HG03432 (cell line): ENCODE measurements around the gene INTS3.

ENCODE experiments used
- ATAC-seq: cut with Tn5 transposase; IDR thresholded peaks from one replicate; pipeline ENCODE4 v1.9.1; 2021; ENCODE audit warnings: mild to moderate bottlenecking, moderate library complexity; ENCODE audit not compliant: unreplicated experiment

Gene INTS3, protein sequence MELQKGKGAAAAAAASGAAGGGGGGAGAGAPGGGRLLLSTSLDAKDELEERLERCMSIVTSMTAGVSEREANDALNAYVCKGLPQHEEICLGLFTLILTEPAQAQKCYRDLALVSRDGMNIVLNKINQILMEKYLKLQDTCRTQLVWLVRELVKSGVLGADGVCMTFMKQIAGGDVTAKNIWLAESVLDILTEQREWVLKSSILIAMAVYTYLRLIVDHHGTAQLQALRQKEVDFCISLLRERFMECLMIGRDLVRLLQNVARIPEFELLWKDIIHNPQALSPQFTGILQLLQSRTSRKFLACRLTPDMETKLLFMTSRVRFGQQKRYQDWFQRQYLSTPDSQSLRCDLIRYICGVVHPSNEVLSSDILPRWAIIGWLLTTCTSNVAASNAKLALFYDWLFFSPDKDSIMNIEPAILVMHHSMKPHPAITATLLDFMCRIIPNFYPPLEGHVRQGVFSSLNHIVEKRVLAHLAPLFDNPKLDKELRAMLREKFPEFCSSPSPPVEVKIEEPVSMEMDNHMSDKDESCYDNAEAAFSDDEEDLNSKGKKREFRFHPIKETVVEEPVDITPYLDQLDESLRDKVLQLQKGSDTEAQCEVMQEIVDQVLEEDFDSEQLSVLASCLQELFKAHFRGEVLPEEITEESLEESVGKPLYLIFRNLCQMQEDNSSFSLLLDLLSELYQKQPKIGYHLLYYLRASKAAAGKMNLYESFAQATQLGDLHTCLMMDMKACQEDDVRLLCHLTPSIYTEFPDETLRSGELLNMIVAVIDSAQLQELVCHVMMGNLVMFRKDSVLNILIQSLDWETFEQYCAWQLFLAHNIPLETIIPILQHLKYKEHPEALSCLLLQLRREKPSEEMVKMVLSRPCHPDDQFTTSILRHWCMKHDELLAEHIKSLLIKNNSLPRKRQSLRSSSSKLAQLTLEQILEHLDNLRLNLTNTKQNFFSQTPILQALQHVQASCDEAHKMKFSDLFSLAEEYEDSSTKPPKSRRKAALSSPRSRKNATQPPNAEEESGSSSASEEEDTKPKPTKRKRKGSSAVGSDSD

DNA sequence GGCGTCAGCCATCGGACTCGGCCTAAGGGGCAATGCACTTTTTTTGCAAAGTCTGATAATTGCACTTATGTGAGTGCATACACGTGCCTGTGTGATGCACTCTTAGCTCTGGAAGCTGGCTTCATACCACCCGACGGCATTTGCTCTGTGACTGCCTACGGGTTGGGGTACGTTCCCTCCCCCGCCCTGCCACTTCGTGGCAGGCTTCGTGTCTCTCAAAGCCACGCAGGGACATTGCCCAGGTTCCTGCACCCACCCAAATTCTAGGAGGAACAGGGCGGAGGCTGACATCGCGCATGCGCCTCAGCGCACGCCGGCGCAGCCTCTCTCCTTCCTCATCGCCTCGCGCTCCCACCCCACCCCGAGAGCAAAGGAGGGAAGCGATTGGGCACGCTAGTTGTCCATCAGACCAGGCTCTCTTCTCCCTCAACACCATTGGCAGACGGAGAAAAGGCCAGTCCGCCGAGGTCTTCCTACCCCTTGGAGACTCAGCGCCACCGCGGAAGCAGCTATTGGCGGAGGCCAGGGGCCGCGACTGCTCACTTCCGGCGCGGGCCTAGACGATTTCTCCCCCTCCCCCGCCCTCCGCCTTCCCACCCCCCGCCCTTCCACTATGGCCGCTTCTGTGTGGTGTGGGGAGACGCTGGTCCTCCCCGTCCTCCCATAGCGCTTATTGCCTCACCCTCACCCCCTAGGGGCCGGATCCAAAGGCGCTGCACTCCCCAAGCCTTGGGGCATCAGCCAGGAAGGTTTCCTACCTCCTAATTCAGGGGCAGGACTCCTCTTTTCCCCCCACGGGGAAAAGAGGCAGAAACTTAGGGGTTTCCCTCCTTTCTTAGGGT, at the start of gene INTS3:
Gene INTS3, plus strand, starts transcription at position 588 of the 842 bp plus-strand sequence. CDS start 585 bp downstream, outside the sequence.
- ATAC-seq: peak; percentile 94

DNA sequence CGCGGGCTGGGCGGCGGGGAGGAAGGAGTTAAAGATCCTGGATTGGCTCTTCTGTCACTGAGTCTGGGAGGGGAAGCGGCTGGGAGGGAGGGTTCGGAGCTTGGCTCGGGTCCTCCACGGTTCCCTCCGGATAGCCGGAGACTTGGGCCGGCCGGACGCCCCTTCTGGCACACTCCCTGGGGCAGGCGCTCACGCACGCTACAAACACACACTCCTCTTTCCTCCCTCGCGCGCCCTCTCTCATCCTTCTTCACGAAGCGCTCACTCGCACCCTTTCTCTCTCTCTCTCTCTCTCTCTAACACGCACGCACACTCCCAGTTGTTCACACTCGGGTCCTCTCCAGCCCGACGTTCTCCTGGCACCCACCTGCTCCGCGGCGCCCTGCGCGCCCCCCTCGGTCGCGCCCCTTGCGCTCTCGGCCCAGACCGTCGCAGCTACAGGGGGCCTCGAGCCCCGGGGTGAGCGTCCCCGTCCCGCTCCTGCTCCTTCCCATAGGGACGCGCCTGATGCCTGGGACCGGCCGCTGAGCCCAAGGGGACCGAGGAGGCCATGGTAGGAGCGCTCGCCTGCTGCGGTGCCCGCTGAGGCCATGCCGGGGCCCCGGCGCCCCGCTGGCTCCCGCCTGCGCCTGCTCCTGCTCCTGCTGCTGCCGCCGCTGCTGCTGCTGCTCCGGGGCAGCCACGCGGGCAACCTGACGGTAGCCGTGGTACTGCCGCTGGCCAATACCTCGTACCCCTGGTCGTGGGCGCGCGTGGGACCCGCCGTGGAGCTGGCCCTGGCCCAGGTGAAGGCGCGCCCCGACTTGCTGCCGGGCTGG, 49.1 kb upstream of the INTS3 start, which contains the start of gene NPR1:
Gene NPR1, plus strand, starts transcription at position 170 of the 818 bp plus-strand sequence. Its CDS starts 421 bp downstream, at position 591.
- ATAC-seq: no peak

DNA sequence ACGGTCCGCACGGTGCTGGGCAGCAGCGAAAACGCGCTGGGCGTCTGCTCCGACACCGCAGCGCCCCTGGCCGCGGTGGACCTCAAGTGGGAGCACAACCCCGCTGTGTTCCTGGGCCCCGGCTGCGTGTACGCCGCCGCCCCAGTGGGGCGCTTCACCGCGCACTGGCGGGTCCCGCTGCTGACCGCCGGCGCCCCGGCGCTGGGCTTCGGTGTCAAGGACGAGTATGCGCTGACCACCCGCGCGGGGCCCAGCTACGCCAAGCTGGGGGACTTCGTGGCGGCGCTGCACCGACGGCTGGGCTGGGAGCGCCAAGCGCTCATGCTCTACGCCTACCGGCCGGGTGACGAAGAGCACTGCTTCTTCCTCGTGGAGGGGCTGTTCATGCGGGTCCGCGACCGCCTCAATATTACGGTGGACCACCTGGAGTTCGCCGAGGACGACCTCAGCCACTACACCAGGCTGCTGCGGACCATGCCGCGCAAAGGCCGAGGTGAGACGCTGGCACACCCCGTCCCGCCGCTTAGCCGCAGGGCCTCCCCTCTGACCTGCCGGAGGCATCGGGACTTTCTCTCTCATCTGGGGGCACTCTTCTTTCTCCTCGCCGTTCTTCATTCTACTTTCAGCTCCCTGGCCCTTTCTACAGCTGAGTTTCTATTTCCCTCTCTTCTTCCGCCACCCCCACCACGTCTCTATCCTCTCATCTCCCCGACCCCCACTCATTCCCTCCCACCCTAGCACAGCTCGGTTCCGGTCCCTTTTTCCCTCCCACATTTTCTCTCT, 48.3 kb upstream of the INTS3 start:
- no peak for ATAC-seq

DNA sequence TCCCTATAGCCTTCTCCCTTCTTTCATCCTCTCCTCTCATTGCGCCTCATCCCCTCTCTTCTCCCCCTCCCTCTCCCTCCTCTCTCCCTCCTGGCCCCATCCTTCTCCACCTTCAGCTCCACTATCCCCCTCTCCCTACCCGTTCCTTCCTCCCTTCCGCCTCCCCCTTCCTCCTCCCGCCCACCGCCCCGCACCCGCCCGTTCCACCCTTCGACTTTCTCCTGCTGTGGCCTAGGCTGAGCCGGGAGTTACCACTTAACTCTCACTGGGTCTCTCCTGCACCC, 47.8 kb upstream of the INTS3 start:
- ATAC-seq: no peak

DNA sequence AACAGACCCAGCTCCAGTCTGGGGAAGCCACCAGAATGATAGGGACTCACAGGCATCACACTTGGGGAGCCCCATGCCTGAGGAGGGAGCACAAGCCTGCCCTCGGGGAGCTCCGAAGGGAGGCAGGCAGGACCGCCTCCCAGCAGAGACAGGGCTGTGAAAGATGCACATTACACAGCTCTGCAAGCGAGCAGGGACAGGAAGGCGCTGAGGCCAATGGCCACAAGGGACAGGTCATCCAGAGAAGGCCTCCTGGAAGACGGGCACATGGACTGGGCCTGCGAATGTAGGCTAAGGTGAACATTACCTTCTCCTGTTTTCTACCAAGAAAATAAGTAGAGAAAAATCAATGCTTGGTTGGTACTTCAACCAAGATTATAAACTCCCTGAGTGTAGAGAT, 45.1 kb upstream of the INTS3 start:
- ATAC-seq: no peak

DNA sequence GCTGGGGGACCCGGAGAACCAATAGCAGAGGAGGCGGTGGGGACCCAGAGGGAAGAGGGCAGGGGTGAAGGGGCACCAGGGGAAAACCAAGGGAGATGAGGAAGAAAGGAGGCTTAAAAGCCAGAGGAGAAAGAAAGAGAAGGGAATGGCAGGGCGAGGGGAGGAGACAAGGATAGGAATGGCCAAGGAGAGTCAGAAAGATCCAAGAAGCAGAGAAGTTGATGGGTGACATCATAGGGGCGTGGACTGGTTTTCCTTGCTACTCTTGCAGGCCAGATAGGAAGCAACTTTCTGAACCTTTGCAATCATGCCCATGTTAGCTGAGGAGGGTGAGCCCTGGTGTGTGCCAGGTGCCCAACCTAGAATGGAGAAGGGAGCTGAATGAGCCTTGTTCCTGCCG, 44.0 kb upstream of the INTS3 start:
- no peak for ATAC-seq

DNA sequence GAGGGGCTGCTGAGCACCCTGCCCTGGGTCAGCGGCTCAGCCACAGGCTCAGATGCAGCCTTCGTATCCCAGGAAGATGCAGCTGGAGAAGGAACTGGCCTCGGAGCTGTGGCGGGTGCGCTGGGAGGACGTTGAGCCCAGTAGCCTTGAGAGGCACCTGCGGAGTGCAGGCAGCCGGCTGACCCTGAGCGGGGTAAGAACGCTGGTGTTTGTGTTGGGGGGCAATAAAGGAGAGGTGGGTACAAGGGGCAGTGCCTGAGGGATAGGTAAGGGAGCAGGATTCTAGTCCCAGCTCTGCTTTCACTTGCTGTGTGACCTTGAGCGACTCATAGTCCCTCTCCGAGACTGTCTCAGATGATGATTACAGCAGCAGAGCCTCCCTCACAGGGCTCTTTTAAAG, 43.0 kb upstream of the INTS3 start:
- ATAC-seq: no peak

DNA sequence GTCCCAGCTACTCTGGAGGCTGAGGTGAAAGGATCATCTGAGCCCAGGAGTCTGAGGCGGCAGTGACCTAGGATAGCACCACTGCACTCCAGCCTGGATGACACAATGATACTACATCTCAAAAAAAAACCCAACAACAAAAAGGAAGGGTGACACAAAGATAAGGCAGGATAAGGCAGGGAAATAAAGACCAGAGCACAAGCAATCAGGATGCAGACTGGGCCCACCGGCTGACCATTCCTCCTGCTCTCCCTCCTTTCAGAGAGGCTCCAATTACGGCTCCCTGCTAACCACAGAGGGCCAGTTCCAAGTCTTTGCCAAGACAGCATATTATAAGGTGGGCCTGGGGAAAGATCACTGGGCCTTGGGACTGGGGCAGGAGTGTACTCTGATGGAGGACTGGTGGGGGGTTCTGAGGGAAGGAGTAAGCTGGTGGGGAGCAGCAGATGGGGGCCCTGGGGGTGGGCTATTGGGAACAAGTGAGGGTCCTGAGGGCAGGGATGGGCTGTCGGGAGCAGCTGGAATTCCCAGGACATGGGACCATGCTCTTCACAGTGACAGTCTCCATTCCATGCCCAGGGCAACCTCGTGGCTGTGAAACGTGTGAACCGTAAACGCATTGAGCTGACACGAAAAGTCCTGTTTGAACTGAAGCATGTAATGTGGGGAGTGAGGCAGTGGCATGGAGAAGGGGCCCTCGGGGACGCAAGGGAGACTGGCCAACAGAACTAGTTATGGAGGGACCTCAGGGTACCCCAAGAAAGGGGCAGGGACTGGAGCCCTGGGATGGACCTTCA, 42.1 kb upstream of the INTS3 start:
- ATAC-seq: no peak

DNA sequence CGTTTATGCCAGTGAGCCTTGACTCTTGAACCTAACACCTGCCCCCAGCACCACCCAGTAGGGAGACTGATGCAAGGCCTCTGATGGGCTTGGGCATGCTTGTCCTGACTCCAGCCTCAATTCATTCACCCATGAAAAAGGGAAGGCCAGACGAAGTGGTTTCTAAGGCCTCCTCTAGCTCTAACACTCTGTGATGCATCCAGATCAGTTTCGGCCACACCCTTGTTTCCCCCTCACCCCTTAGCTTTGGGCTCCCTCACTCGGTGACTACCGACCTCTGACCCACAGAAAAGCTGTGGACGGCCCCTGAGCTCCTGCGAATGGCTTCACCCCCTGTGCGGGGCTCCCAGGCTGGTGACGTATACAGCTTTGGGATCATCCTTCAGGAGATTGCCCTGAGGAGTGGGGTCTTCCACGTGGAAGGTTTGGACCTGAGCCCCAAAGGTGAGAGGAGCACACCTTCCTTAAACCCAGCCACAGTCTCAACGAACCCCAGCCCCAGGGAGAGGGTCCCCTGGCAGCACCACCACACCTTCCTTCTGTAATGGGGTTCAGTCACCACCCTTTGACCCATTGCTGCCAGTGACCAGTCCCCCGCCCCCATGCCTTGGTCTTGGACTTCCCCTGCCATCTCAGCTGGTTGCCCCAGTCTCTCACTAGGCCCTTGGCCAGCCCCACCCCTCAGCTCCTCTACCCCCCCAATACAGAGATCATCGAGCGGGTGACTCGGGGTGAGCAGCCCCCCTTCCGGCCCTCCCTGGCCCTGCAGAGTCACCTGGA, 40.3 kb upstream of the INTS3 start:
- ATAC-seq: no peak

DNA sequence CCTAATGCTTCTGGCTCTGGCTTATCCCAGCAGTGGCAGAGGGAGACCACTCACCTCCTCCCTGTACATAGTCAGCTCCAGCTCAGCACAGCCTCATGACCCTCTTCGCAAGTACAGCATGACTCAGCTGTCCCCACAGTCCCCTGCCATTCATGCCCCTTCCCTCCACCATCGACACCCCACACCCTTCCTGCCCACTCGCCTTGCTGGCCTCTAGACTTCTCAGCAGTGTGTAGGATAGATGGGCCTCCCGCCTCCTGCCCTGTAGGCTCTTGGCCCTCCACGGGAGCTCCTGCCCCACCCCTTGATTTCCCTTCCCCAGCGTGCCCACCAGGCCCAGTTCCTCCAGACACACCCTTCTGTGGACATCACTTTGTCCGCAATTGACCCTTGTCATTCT, 39.6 kb upstream of the INTS3 start:
- ATAC-seq: no peak

DNA sequence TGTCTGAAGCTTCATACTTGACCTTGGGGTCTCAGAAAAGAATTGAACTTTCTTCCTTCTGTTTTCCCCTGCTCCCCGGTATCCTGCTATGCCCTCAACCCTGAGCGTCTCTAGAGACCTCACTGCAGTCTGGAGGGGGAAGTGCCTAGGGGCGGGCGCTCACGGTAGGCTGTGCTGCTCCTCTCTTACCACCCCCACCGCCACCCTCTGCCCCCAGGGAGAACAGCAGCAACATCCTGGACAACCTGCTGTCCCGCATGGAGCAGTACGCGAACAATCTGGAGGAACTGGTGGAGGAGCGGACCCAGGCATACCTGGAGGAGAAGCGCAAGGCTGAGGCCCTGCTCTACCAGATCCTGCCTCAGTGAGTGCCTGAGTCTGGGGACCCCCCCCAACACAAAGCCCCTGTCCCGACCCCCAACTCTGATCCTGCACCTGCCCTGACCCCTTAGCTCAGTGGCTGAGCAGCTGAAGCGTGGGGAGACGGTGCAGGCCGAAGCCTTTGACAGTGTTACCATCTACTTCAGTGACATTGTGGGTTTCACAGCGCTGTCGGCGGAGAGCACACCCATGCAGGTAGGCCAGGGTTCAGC, 39.0 kb upstream of the INTS3 start:
- no peak for ATAC-seq

DNA sequence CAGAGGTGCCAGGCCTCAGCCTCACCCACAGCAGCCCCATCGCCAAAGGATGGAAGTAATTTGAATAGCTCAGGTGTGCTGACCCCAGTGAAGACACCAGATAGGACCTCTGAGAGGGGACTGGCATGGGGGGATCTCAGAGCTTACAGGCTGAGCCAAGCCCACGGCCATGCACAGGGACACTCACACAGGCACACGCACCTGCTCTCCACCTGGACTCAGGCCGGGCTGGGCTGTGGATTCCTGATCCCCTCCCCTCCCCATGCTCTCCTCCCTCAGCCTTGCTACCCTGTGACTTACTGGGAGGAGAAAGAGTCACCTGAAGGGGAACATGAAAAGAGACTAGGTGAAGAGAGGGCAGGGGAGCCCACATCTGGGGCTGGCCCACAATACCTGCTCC, 34.4 kb upstream of the INTS3 start:
- no peak for ATAC-seq

DNA sequence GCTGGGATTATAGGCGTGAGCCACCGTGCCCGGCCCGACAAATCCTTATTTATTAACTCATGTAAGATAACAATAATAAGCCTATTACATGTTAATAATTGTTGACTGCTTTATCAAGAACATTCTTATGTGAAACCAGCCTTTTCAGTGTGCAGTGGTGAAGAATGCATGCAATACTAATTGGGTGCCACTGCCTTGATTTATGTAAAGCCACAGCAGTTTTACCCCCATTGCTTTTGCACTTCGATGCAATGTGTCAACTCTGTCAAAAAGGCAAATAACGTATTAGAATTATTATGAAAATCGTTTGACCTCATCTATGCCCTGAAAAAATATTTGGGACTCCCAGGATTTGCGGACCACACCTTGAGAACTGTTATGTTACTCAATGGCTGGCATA, 31.1 kb upstream of the INTS3 start:
- ATAC-seq: no peak

DNA sequence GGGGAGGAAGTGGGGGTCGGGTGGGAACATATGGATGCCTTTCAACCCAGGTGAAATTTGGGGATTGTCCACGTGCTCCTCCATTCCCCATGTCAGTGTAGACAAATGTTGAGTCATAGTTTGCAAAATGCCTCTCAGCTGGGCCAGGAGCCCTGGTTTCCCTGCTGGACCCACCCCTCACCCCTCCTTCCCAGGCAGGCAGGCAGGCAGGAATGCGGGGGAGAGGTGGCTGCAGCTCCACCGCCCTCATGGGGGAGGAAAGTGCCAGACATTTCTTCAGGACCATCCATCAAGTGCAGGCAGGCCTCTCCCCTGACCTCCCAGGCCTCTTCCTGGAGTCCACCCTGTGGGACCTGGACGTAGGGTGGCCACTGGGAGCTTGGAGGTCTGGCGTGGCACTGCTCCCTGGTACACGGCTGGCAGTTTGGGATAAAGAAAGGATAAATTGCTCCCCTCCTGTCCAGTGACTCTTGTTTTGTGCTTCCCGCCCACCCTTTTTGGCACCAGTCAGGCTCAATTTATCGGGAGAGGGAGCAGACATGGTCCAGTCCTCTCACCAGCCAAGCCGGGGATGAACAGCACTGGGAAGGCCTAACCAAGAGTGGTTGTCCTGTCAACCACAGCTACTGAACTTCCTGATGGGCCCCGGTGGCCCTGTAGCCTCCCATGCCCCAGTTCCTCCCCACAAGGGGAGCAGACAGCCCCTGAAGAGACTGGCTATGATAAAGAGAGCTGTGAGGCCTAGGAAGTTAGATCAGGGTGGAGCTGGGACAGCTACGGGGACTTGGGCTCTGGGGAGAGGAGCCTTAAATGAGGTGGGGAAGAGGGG, 30.4 kb upstream of the INTS3 start:
- no peak for ATAC-seq

DNA sequence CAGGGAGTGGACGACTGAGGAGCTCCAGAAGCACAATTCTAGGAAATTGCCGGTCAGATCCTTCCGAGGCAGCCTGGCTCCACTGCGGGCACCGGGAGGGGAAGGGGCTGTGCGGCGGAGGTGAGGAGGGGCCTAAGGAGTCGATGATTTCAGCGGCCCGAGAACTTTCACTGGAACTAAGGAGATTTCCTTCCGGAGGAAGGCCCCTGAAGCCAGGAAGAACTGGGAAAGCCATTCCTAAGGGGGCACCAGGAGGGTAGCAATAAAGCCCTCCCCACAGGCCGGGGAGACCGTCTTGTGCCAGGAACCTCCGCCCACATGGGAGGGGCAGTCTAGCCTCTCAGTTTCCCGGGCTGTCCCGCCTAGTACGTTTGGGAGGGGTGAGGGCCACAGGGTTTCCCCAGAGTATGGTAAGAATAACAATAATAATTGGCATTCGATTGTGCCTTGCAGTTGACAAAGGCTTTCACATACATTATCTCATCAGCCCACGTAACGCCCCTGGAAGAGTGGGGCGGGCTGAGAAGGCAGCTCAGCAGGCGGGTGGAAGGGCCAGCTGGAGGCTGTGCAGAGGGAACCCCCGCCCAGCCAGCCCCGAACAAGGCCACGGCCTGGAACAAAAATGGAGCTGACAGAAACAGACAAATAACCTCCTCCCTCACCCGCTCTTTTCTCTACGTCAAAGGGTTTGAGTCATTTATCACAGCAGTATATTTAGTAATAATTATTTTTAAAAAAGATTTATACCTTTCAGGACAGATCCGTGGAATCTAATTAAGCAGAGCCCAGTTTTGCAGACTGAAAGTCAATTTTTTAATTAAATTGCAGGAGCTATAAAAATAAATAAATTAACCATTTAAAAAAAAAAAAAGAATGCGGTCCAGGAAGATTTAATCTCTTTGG, 29.6 kb upstream of the INTS3 start:
- no peak for ATAC-seq
